DND-41 (cell line): Measurements from ENCODE around the gene PLCD1.

ENCODE experiments used
- ATAC-seq: fragments of 200-7000 bp; cut with Tn5 transposase; 3 replicates; pipeline ENCODE4 v1.9.1; 2021; ENCODE audit warnings: low read depth; ENCODE audit not compliant: insufficient read depth
- DNase-seq: peaks from one replicate; pipeline ENCODE4 v3.0.0-alpha.2; 2020
- H2AFZ ChIP-seq: 2 replicates; pipeline ENCODE4 v1.6.0; 2012; ENCODE audit warnings: low read depth, low read length
- H3K27ac ChIP-seq: 2 replicates; pipeline ENCODE4 v1.5.1; 2012; ENCODE audit warnings: low read length, inconsistent platforms
- H3K27me3 ChIP-seq: fragments of 200-600 bp; sonication (generic); 2 replicates; pipeline ENCODE4 v1.6.0; 2012; ENCODE audit warnings: low read length, mild to moderate bottlenecking, inconsistent platforms; ENCODE audit not compliant: insufficient read depth, poor library complexity
- H3K36me3 ChIP-seq: 2 replicates; pipeline ENCODE4 v1.5.1; 2012; ENCODE audit warnings: low read length, inconsistent platforms; ENCODE audit not compliant: insufficient read depth
- H3K4me1 ChIP-seq: 2 replicates; pipeline ENCODE4 v1.5.1; 2012; ENCODE audit warnings: mild to moderate bottlenecking, low read length; ENCODE audit not compliant: insufficient read depth
- H3K4me2 ChIP-seq: 2 replicates; pipeline ENCODE4 v1.6.0; 2012; ENCODE audit warnings: mild to moderate bottlenecking, moderate library complexity, low read length, inconsistent platforms; ENCODE audit not compliant: insufficient read depth
- H3K4me3 ChIP-seq, 2 experiments: fragments of 200-600 bp in 1 of 2; shearing (Covaris generic) in 1 of 2; 2 replicates each; pipeline ENCODE4 v1.5.1; 2012 to 2016; ENCODE audit warnings: inconsistent platforms in 2 of 2, low read length in 2 of 2, mild to moderate bottlenecking in 2 of 2, low read depth in 1 of 2, moderate library complexity in 1 of 2
- H3K79me2 ChIP-seq: 2 replicates; pipeline ENCODE4 v1.6.0; 2012; ENCODE audit warnings: low read length, inconsistent platforms; ENCODE audit not compliant: insufficient read depth
- H3K9ac ChIP-seq: 2 replicates; pipeline ENCODE4 v1.6.0; 2012; ENCODE audit warnings: low read depth, mild to moderate bottlenecking, inconsistent platforms, low read length, moderate library complexity
- H3K9me3 ChIP-seq: 2 replicates; pipeline ENCODE4 v1.5.1; 2012; ENCODE audit warnings: low read length, moderate library complexity, mild to moderate bottlenecking, inconsistent platforms; ENCODE audit not compliant: insufficient read depth, severe bottlenecking
- H4K20me1 ChIP-seq: 2 replicates; pipeline ENCODE4 v1.6.0; 2012; ENCODE audit warnings: low read length; ENCODE audit not compliant: insufficient read depth
- CTCF ChIP-seq: IDR thresholded peaks from 2 replicates; pipeline ENCODE4 v1.5.1; 2012; ENCODE audit warnings: borderline replicate concordance, low read length, moderate library complexity, mild to moderate bottlenecking; ENCODE audit not compliant: poor library complexity, severe bottlenecking; ENCODE audit errors: extremely low read depth
- EZH2 ChIP-seq: IDR thresholded peaks from 3 replicates; pipeline ENCODE4 v1.6.1; 2012; ENCODE audit warnings: borderline replicate concordance, low read depth, mild to moderate bottlenecking, moderate library complexity, low read length, inconsistent platforms; ENCODE audit not compliant: severe bottlenecking

Gene PLCD1

DNA sequence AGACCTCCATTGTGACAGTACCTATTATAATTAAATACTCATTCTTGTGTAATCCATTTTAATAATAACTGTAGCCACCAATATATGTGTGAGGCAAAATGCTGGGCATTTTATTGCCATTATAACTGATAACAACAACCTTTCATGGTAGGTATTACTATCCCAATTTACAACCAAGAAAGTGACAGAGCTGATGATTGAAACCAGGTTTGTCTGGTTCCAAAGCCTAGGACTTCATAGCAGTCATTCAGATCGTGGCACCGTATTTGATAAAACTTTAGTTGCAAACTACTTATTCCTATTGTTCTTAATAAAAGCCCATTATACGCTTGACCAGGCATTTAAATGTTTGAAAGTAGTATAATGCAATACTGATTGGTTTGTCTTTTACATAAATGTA lies 65.3 kb downstream of the PLCD1 start:
- DNase-seq (no peak), ATAC-seq (no peak)
- Histone ChIP-seq H3K4me2 (no peak overlapping the region), H3K36me3 (peaks cover 7% of the 10 kb centered on the region; the same call in 1 of the 2 replicates), H3K9me3 (no peaks in the 10 kb centered on the region), H3K79me2 (no peaks in the 10 kb centered on the region), H3K4me3 (no peak overlapping the region), H3K4me1 (no peaks in the 10 kb centered on the region), H3K9ac (no peak overlapping the region), H2AFZ (no peak overlapping the region), H4K20me1 (no peaks in the 10 kb centered on the region), H3K27me3 (no peaks in the 10 kb centered on the region), H3K27ac (no peak overlapping the region)
- no peak for TF ChIP-seq EZH2
- TF ChIP-seq CTCF: no peak

DNA sequence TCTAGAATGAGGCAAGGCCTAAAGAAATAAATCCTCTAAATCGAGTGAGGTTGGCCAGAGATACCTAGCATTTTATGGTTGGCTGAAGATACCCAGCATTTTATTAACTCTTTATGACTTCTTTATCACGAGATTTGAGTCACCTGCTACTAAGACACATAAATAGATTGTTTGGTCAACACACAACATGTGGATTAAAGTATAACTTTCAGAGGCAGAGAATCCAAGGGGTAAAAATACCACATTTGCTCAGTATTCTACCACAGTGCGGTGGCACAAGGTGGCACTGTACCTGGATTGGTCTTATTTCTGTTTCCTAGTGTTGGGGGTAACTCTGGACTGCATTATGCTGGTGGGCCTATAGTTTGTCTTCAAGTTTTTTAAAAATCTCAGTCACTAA lies 65.8 kb downstream of the PLCD1 start:
- no peaks in the 10 kb centered on the region for H3K27me3 ChIP-seq
- H4K20me1 ChIP-seq: no peaks in the 10 kb centered on the region
- DNase-seq: no peak
- H3K27ac ChIP-seq: no peak overlapping the region
- no peak overlapping the region for H3K4me3 ChIP-seq
- H2AFZ ChIP-seq: no peak overlapping the region
- H3K4me2 ChIP-seq: no peak overlapping the region
- H3K4me1 ChIP-seq: no peaks in the 10 kb centered on the region
- no peaks in the 10 kb centered on the region for H3K9me3 ChIP-seq
- no peak for TF ChIP-seq CTCF
- TF ChIP-seq EZH2: no peak
- no peak for ATAC-seq
- no peaks in the 10 kb centered on the region for H3K79me2 ChIP-seq
- H3K36me3 ChIP-seq: peaks cover 9% of the 10 kb centered on the region; the same call in 1 of the 2 replicates
- H3K9ac ChIP-seq: no peak overlapping the region

DNA sequence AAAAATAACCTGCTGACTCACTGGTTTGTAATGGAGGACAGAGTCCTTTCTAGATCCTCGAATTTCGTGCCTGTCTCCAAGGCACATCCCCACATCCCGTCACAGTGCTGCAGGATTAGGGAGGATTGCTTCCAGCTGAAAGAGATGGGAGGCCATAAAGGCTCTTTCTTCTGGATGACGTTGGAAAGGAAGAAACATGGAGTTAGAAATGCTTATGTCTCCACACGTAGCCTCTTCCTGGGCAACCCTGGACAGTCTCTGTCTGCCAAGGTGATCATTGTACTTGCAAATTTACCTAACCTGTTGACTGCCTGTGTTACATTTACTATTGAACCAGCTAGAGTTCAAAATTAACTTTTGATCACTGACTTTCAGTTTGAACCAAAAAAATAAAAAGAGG lies 66.4 kb downstream of the PLCD1 start:
- TF ChIP-seq EZH2: no peak
- no peak for TF ChIP-seq CTCF
- Histone ChIP-seq H3K36me3 (peaks cover 8% of the 10 kb centered on the region; the same call in 1 of the 2 replicates), H3K4me3 (no peak overlapping the region), H3K4me2 (no peak overlapping the region), H3K27ac (no peak overlapping the region), H3K27me3 (no peaks in the 10 kb centered on the region), H4K20me1 (no peaks in the 10 kb centered on the region), H2AFZ (no peak overlapping the region), H3K9ac (no peak overlapping the region), H3K79me2 (no peaks in the 10 kb centered on the region), H3K9me3 (no peaks in the 10 kb centered on the region), H3K4me1 (no peaks in the 10 kb centered on the region)
- no peak for ATAC-seq
- DNase-seq: no peak

GRCh38 chr3:37961622-37962431 lies 67.6 kb downstream of the PLCD1 start:
- no peaks in the 10 kb centered on the region for H4K20me1 ChIP-seq
- H3K9ac ChIP-seq: no peak overlapping the region
- no peaks in the 10 kb centered on the region for H3K79me2 ChIP-seq
- peaks cover 10% of the 10 kb centered on the region; the same call in 1 of the 2 replicates for H3K36me3 ChIP-seq
- peaks cover 12% of the 10 kb centered on the region for H3K4me1 ChIP-seq
- H2AFZ ChIP-seq: no peak overlapping the region
- H3K9me3 ChIP-seq: no peaks in the 10 kb centered on the region
- TF ChIP-seq EZH2 (no peak), CTCF (no peak)
- no peaks in the 10 kb centered on the region for H3K27me3 ChIP-seq
- H3K4me2 ChIP-seq: no peak overlapping the region
- H3K27ac ChIP-seq: no peak overlapping the region
- no peak for ATAC-seq
- DNase-seq: no peak
- H3K4me3 ChIP-seq: no peak overlapping the region
